ENCODE results near the gene LRRC3C. TPM values are rescaled to one million over a fixed set of nuclear protein-coding genes. Genes with fewer than 3 reads are reported as not detected.

Gene LRRC3C
- total and polyA plus RNA-seq, 2 donors (not counting 1 experiment from before 2014, with no cell fraction given), result 0.12 TPM; not detected in 1

DNA sequence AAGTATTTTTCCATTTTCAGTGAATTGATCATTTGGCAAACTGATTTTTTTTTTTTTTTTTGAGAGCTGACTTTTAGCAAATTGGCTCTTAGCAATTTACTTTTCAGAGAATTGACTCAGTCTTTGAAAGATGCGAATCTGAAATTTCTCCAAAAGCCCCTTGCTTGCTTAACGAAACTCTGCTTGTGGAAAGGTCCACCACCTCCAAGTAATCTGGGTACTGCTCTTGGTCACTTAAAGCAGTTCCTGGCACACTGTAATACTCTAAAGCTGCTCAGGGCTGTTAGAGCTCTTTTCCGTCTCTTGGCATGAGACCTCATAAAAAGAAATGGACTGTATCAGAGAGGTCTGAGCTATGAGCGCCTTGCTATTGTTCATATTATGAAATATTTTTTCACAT, 12.0 kb upstream of the LRRC3C start:
- Histone ChIP-seq H3K36me3 (replicated peaks in 1 of 2; ENCODE audit: control extremely low read depth in 1 of 2, control insufficient read depth in 1 of 2, extremely low read depth in 1 of 2, insufficient read depth in 2 of 2, low read length in 1 of 2) (peaks cover 2 to 19% of the 10 kb centered on the region in 2 experiments), H3K9me3 (ENCODE audit: control extremely low read depth in 1 of 3, control insufficient read depth in 2 of 3, insufficient read depth in 1 of 3, low read length in 2 of 3) (no peaks in the 10 kb centered on the region), H3K4me2 (replicated peaks; ENCODE audit: low read depth, low read length, poor library complexity, severe bottlenecking) (no peak overlapping the region), H3K9ac (ENCODE audit: low read length) (no peak overlapping the region), H3K27ac (ENCODE audit: low read length in 2 of 2) (no peak overlapping the region), H2AFZ (ENCODE audit: insufficient read depth, low read depth, low read length, poor library complexity, severe bottlenecking) (no peak overlapping the region), H3K79me2 (ENCODE audit: control insufficient read depth, insufficient read depth, low read length) (no peaks in the 10 kb centered on the region), H3K4me3 (ENCODE audit: control extremely low read depth in 1 of 5, extremely low read depth in 1 of 5, insufficient read depth in 1 of 5, low read depth in 2 of 5, low read length in 4 of 5) (no peak overlapping the region), H3K4me1 (ENCODE audit: control insufficient read depth in 2 of 2, insufficient read depth in 2 of 2, low read length in 2 of 2) (peaks cover 5 to 10% of the 10 kb centered on the region in 2 donors), H3K27me3 (replicated peaks in 1 of 4; ENCODE audit: control extremely low read depth in 1 of 4, control insufficient read depth in 3 of 4, insufficient read depth in 4 of 4, low read length in 3 of 4) (no peaks in the 10 kb centered on the region), H4K20me1 (ENCODE audit: control insufficient read depth, insufficient read depth, low read length, poor library complexity, severe bottlenecking) (no peaks in the 10 kb centered on the region)
- no peak for DNase-seq
- ChIA-PET CTCF (interaction anchor here (0.7 to 1.0 kb wide), 3 partner anchors 12 to 1305 kb away, joined by 3 to 5 read pairs (median 3); partner anchors contain the start of genes LRRC3C and ORMDL3), POLR2A (no interaction called here)
- TF ChIP-seq EZH2 (IDR thresholded peaks at IDR 0.05; ENCODE audit: borderline replicate concordance, insufficient read depth, low read depth, low read length, poor library complexity, severe bottlenecking) (no peak), CTCF (IDR thresholded peaks at IDR 0.05) (no peak)
- intact Hi-C loops (cut with micrococcal nuclease), result no loop called here
- Mint-ChIP-seq H3K27ac (no peak overlapping the region), H3K4me3 (no peak overlapping the region), H3K27me3 (no peaks in the 10 kb centered on the region), H3K9me3 (ENCODE audit: insufficient read depth) (no peaks in the 10 kb centered on the region), H3K4me1 (peaks cover 18% of the 10 kb centered on the region)
- ATAC-seq (ENCODE audit: low read depth), result no peak
- WGBS (ENCODE audit: insufficient coverage), result 63% methylated on average over 2 of the region's 4 CpGs

DNA sequence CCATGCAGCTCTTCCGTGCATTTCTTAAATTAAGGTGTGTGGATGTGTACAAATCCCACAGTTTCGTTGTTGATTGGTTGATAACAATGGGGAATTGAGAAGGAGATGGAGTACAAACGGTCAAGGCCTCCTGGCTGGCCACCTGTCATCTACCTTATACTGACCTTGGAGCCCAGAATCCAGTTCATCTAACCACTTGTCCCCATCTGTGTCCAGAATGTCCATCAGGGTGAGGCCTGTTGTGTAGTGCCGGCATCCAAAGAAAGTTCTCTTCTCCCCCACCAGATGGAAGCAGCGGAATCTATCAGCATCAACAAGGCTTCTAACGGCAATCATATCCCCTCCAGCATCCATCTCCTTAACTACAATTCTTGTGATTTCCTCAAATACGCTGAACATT, 10.6 kb upstream of the LRRC3C start:
- H4K20me1 ChIP-seq (ENCODE audit: control insufficient read depth, insufficient read depth, low read length, poor library complexity, severe bottlenecking), result no peaks in the 10 kb centered on the region
- no peak for TF ChIP-seq EZH2 (IDR thresholded peaks at IDR 0.05; ENCODE audit: borderline replicate concordance, insufficient read depth, low read depth, low read length, poor library complexity, severe bottlenecking)
- no peak for TF ChIP-seq CTCF (IDR thresholded peaks at IDR 0.05)
- no peak overlapping the region for H3K9ac ChIP-seq (ENCODE audit: low read length)
- Mint-ChIP-seq H3K27me3 (no peaks in the 10 kb centered on the region), H3K4me3 (no peak overlapping the region), H3K4me1 (peaks cover 31% of the 10 kb centered on the region), H3K27ac (no peak overlapping the region), H3K9me3 (ENCODE audit: insufficient read depth) (no peaks in the 10 kb centered on the region)
- POLR2A ChIA-PET, result no interaction called here
- no peak overlapping the region for H2AFZ ChIP-seq (ENCODE audit: insufficient read depth, low read depth, low read length, poor library complexity, severe bottlenecking)
- intact Hi-C loops (cut with micrococcal nuclease), result no loop called here
- no peaks in the 10 kb centered on the region for H3K9me3 ChIP-seq (ENCODE audit: control extremely low read depth in 1 of 3, control insufficient read depth in 2 of 3, insufficient read depth in 1 of 3, low read length in 2 of 3)
- 83% methylated on average over 2 of the region's 7 CpGs for WGBS (ENCODE audit: insufficient coverage)
- H3K27ac ChIP-seq (ENCODE audit: low read length in 2 of 2), result no peak overlapping the region
- peaks cover 13 to 23% of the 10 kb centered on the region in 2 donors for H3K4me1 ChIP-seq (ENCODE audit: control insufficient read depth in 2 of 2, insufficient read depth in 2 of 2, low read length in 2 of 2)
- no peaks in the 10 kb centered on the region for H3K27me3 ChIP-seq (replicated peaks in 1 of 4; ENCODE audit: control extremely low read depth in 1 of 4, control insufficient read depth in 3 of 4, insufficient read depth in 4 of 4, low read length in 3 of 4)
- peaks cover 2 to 28% of the 10 kb centered on the region in 2 experiments for H3K36me3 ChIP-seq (replicated peaks in 1 of 2; ENCODE audit: control extremely low read depth in 1 of 2, control insufficient read depth in 1 of 2, extremely low read depth in 1 of 2, insufficient read depth in 2 of 2, low read length in 1 of 2)
- CTCF ChIA-PET, result no interaction called here
- ATAC-seq (ENCODE audit: low read depth) (no peak), DNase-seq (no peak)
- H3K79me2 ChIP-seq (ENCODE audit: control insufficient read depth, insufficient read depth, low read length), result no peaks in the 10 kb centered on the region
- no peak overlapping the region for H3K4me2 ChIP-seq (replicated peaks; ENCODE audit: low read depth, low read length, poor library complexity, severe bottlenecking)
- no peak overlapping the region for H3K4me3 ChIP-seq (ENCODE audit: control extremely low read depth in 1 of 5, extremely low read depth in 1 of 5, insufficient read depth in 1 of 5, low read depth in 2 of 5, low read length in 4 of 5)

All from B cell (primary cell).